SK-N-MC (cell line): ENCODE results near the gene SOX2.

ENCODE experiments used
- DNase-seq: peaks from one replicate; pipeline ENCODE4 v3.0.0-alpha.2; 2011; ENCODE audit warnings: low read depth, low spot score
- H3K27ac ChIP-seq: fragments of 200-600 bp; sonication (generic); 2 replicates; pipeline ENCODE4 v1.5.1; 2016; ENCODE audit warnings: mixed run types
- H3K36me3 ChIP-seq: fragments of 200-600 bp; sonication (generic); 2 replicates; pipeline ENCODE4 v1.6.1; 2017; ENCODE audit warnings: antibody characterized with exemption, low read length, mixed read lengths; ENCODE audit not compliant: insufficient read depth
- H3K4me3 ChIP-seq: fragments of 200-600 bp; sonication (generic); 2 replicates; pipeline ENCODE4 v1.5.1; 2016
- H3K9ac ChIP-seq: fragments of 200-600 bp; sonication (generic); 2 replicates; pipeline ENCODE4 v1.8.0; 2017; ENCODE audit warnings: mixed run types, mixed read lengths; ENCODE audit not compliant: insufficient read length
- H3K9me3 ChIP-seq: fragments of 200-600 bp; sonication (generic); 2 replicates; pipeline ENCODE4 v1.6.1; 2017; ENCODE audit warnings: low read depth, mild to moderate bottlenecking, antibody characterized with exemption, low read length, moderate library complexity, mixed read lengths
- EZH2 ChIP-seq: fragments of 200-600 bp; sonication (generic); IDR thresholded peaks from one replicate; pipeline ENCODE4 v1.6.1; 2017; ENCODE audit warnings: antibody characterized with exemption
- FOXP2 ChIP-seq: optimal IDR thresholded peaks from 2 replicates; pipeline ENCODE3; 2011; ENCODE audit warnings: mild to moderate bottlenecking, moderate library complexity; ENCODE audit not compliant: insufficient read depth; ENCODE audit errors: extremely low read length, control extremely low read depth
- POLR2AphosphoS5 ChIP-seq: IDR thresholded peaks from 2 replicates; pipeline ENCODE4 v1.6.1; 2012; ENCODE audit warnings: mild to moderate bottlenecking, low read depth, low read length, borderline replicate concordance

SOX2 gene

GRCh38 chr3:181712553-181713279, 991 bp downstream of the SOX2 start:
- no peak for DNase-seq

GRCh38 chr3:181713280-181713647, 1.5 kb downstream of the SOX2 start:
- H3K4me3 ChIP-seq, result peak overlapping the region; percentile 95
- no peak for DNase-seq
- no peaks in the 10 kb centered on the region for H3K9me3 ChIP-seq
- H3K36me3 ChIP-seq, result peaks cover 5% of the 10 kb centered on the region; the same call in 1 of the 2 replicates
- TF ChIP-seq FOXP2, result no peak
- no peak for TF ChIP-seq POLR2AphosphoS5
- TF ChIP-seq EZH2, result no peak
- peak overlapping the region; percentile 93 for H3K27ac ChIP-seq
- H3K9ac ChIP-seq, result peak overlapping the region; percentile 83

More at GRCh38 chr3:181712553-181713279, 991 bp downstream of the SOX2 start:
- TF ChIP-seq FOXP2, result no peak
- no peak for TF ChIP-seq POLR2AphosphoS5
- TF ChIP-seq EZH2, result no peak
- H3K4me3 ChIP-seq, result peak overlapping the region; percentile 95
- peaks cover 5% of the 10 kb centered on the region; the same call in 1 of the 2 replicates for H3K36me3 ChIP-seq
- H3K9me3 ChIP-seq, result no peaks in the 10 kb centered on the region
- H3K9ac ChIP-seq, result peak overlapping the region; percentile 83
- H3K27ac ChIP-seq, result peak overlapping the region; percentile 80

DNA sequence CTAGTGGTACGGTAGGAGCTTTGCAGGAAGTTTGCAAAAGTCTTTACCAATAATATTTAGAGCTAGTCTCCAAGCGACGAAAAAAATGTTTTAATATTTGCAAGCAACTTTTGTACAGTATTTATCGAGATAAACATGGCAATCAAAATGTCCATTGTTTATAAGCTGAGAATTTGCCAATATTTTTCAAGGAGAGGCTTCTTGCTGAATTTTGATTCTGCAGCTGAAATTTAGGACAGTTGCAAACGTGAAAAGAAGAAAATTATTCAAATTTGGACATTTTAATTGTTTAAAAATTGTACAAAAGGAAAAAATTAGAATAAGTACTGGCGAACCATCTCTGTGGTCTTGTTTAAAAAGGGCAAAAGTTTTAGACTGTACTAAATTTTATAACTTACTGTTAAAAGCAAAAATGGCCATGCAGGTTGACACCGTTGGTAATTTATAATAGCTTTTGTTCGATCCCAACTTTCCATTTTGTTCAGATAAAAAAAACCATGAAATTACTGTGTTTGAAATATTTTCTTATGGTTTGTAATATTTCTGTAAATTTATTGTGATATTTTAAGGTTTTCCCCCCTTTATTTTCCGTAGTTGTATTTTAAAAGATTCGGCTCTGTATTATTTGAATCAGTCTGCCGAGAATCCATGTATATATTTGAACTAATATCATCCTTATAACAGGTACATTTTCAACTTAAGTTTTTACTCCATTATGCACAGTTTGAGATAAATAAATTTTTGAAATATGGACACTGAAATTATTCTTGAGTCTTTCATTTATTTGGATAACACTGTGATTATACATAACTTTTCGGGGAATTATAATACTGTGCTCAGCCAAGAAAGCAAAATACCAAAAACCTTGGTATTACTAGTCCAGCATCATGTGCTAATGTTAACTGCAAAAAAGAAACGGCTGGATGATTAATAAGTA, 2.2 kb downstream of the SOX2 start:
- peak overlapping the region; percentile 95 for H3K4me3 ChIP-seq
- H3K27ac ChIP-seq, result peak overlapping the region; percentile 93
- H3K36me3 ChIP-seq, result peaks cover 5% of the 10 kb centered on the region; the same call in 1 of the 2 replicates

DNA sequence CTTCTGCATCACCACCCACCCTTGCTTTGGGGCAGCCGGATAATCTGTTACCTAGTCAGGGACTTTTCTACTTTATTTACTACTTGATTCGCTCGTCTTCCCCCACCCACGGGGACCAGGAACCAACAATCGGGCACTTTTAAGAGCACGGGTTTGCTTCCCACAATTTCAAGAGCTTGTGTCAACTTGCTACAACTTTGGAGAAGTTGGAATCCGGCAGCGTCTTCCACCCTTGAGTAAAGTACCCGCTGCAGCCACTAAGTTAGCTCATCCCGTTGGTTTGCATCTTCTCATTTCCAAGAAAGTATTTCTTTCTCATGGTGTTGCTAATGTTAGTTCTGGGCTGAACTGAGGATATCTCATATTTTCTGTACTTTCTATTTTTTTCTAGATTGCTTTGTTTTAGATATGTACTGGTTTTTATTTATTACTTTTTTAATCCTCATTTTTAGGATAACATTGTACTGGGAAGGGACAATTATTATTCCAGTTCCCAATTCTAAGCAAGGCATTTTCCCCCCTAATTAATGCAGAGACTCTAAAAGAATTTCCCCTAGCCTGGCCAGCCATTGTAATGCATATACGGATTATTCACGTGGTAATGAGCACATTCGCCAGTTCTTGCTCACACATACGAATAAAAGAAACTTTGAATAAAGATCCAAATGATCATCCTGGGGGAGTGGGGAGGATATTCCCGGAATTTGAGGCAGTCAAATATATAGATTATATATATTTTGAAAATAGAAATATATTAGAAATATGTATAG, 4.0 kb downstream of the SOX2 start:
- H3K9ac ChIP-seq, result peak overlapping the region; percentile 83
- TF ChIP-seq POLR2AphosphoS5 (no peak), EZH2 (no peak), FOXP2 (no peak)
- DNase-seq, result no peak
- H3K27ac ChIP-seq, result peak overlapping the region; percentile 93
- no peaks in the 10 kb centered on the region for H3K9me3 ChIP-seq
- peaks cover 5% of the 10 kb centered on the region; the same call in 1 of the 2 replicates for H3K36me3 ChIP-seq
- H3K4me3 ChIP-seq, result peak overlapping the region; percentile 95

More for the DNA sequence above, 2.2 kb downstream of the SOX2 start:
- TF ChIP-seq FOXP2 (no peak), EZH2 (no peak), POLR2AphosphoS5 (no peak)
- H3K9me3 ChIP-seq, result no peaks in the 10 kb centered on the region
- DNase-seq, result no peak
- peak overlapping the region; percentile 83 for H3K9ac ChIP-seq

DNA sequence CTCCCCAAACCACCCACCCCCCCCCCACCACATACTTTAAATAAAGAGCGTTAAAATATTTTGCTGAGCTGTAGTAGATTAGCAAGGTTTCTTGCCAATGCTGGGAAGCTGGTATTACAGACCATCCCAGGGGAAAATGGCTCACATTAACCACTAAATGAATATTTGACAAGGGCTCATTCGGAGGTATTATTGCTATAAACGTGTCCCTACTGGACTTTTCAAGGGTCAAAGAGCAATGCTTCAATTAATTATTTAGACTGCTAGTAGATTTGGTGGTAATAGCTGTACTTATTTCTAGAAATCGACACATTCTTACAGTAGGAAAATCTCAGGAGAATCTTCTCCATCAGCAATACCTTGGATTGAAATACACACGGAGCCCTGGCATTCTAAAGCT, 5.2 kb downstream of the SOX2 start:
- no peaks in the 10 kb centered on the region for H3K9me3 ChIP-seq
- H3K36me3 ChIP-seq, result peaks cover 5% of the 10 kb centered on the region; the same call in 1 of the 2 replicates
- TF ChIP-seq POLR2AphosphoS5 (no peak; the same call in 1 of the 2 replicates), FOXP2 (no peak), EZH2 (no peak)
- DNase-seq, result no peak
- peak overlapping the region; percentile 93 for H3K27ac ChIP-seq
- peak overlapping the region; percentile 95 for H3K4me3 ChIP-seq
- H3K9ac ChIP-seq, result peak overlapping the region; percentile 83

DNA sequence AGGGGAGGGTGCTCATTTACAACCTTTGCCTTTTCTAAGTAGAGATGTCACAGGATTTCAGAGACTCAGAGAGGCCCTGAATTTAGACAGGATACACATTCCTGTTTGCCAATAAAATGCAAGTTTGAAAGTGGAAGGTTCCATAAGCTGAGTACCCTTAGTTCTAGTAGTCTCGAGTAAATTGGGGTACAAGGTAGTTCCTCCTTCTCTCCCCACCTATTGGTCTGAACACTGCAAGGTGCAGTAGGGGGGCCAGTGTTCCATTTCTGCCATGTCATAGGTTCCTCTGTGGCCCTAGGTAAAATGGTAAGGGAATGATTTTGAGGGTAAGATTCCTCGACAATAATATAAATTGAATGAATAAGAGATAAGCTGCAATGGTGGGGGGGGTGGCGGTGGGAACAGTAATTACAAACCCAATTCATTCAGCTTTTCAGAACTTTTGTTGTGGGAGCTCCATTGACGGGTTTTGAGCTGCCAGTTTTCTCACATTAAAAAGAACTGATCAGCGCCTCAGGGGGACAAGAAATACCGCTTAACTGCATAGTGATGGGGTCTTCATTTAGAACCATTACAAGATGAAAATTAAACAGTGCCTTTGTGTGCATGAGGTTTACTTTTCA, 5.9 kb downstream of the SOX2 start:
- Histone ChIP-seq H3K27ac (peak overlapping the region; percentile 93), H3K9ac (peak overlapping the region; percentile 83), H3K36me3 (peaks cover 5% of the 10 kb centered on the region; the same call in 1 of the 2 replicates), H3K9me3 (no peaks in the 10 kb centered on the region), H3K4me3 (peak overlapping the region; percentile 95)
- no peak for DNase-seq
- no peak for TF ChIP-seq EZH2
- TF ChIP-seq FOXP2, result no peak
- no peak for TF ChIP-seq POLR2AphosphoS5

GRCh38 chr3:181718369-181718768, 6.6 kb downstream of the SOX2 start:
- Histone ChIP-seq H3K27ac (peak overlapping the region; percentile 39), H3K9ac (peak overlapping the region; percentile 33), H3K9me3 (no peaks in the 10 kb centered on the region), H3K36me3 (peaks cover 5% of the 10 kb centered on the region; the same call in 1 of the 2 replicates), H3K4me3 (peak overlapping the region; percentile 39)
- no peak for DNase-seq
- TF ChIP-seq FOXP2 (no peak), POLR2AphosphoS5 (no peak), EZH2 (no peak)
